Stimulated activated CD4-positive, alpha-beta T cell treated with anti-CD3 and anti-CD28 coated beads, Interleukin-4, amount 100 ng/mL, for 24 hours (primary cell): ENCODE measurements around the gene ATXN7L3.

ENCODE experiments used
- DNase-seq: peaks from one replicate; pipeline ENCODE4 v3.0.0-alpha.2; 2020

ATXN7L3 gene

GRCh38 chr17:44200478-44201155 is 933 bp upstream of the ATXN7L3 start:
- no peak for DNase-seq

DNA sequence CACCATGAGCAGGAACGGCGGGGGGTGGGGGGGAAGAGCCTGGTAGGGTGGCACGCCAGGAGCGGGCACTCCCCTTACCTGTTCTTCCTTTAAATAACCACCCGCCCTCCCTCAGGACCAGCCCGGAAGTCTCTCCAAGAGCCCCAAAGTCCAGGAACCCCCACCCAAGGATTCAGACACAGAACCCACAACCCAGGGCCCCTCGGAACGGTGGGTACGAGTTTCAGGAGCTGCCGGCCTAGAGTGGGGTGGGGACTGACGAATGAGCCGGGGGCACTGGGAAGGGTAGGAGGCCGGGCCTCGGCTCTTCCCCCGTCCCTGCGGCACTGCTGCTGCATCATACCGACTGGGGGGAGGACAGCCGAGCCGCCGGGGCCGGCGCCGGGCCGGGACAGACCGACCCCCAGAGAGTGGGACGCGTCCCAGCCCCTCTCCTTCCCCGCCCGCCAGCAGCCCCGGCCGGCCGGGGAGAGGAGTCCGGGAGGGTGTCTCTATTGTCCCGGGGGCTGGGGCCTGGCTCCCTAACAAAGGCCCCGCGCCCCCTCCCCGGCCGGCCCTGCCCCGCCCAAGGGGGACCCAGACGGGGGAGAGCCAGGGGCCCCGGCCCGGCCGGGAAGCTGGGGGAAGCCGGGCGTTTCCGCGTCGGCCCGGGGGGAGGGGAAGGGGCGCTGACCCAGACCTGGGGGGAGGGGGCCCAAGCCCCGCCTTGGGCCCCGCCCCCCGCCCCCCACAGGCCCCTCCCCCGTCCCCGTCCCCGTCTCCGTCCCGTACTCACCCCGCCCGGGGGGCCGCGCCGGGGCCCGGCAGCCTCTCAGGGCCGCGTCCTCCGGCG is 747 bp downstream of the ATXN7L3 start:
- DNase-seq, result peak; percentile 49

GRCh38 chr17:44197980-44198720 is 1.5 kb downstream of the ATXN7L3 start:
- DNase-seq, result peak; percentile 46

- DNase-seq, result no peak
Measured at GRCh38 chr17:44197107-44197506, 2.6 kb downstream of the ATXN7L3 start.

- no peak for DNase-seq
Measured at GRCh38 chr17:44193326-44194084, 6.2 kb downstream of the ATXN7L3 start.

DNA sequence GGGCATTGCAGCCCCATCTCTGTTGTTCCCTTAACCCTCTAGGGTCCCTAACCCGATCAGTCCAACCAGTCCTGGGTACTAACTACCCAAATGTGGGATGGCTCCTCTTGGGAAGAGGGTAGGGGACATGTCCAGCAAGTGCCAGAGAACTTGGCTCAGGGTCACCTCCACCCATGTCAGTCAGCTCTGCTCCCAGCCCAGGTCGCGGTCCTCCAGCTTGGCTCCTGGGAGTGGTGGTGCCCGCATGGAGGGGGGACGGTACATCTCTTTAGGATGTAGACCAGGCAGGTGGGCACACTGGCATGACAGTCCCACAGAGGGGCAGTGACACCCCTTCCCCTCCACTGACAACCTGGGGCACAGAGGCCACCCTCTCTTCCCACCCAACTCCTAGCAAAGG is 6.9 kb downstream of the ATXN7L3 start:
- no peak for DNase-seq

GRCh38 chr17:44191941-44192496 is 7.7 kb downstream of the ATXN7L3 start:
- no peak for DNase-seq

DNA sequence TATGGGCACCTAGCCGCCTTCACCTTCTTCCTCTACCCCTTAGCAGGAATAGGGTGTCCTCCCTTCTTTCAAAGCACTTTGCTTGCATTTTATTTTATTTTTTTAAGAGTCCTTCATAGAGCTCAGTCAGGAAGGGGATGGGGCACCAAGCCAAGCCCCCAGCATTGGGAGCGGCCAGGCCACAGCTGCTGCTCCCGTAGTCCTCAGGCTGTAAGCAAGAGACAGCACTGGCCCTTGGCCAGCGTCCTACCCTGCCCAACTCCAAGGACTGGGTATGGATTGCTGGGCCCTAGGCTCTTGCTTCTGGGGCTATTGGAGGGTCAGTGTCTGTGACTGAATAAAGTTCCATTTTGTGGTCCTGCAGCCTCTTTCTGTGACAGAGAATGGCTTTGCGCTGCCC is 8.3 kb downstream of the ATXN7L3 start:
- no peak for DNase-seq

GRCh38 chr17:44190481-44190880 is 9.2 kb downstream of the ATXN7L3 start:
- no peak for DNase-seq

DNA sequence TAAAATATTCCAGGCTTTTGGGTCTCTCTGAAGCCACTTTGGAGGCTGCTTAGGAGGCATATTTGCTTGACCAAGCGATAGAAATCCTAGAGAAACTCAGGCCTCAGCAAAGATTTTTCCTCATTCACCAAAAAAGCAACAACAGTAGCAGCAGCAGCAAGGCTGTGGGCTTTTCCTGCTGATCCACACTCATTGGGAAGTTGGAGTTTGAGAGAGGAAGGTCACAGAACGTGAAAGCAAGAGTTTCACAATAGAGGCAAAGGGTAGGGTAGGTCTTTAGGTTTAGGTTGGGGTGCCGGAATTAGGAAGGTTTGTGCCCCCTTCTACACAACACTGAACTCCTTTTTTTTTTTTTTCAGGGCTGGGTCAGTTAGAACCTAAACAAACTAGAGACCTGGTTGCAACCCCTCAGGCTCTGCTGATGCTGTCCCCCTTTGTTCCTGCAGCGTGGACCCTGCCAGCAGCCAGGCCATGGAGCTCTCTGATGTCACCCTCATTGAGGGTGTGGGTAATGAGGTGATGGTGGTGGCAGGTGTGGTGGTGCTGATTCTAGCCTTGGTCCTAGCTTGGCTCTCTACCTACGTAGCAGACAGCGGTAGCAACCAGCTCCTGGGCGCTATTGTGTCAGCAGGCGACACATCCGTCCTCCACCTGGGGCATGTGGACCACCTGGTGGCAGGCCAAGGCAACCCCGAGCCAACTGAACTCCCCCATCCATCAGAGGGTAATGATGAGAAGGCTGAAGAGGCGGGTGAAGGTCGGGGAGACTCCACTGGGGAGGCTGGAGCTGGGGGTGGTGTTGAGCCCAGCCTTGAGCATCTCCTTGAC is 10.9 kb downstream of the ATXN7L3 start:
- no peak for DNase-seq

DNA sequence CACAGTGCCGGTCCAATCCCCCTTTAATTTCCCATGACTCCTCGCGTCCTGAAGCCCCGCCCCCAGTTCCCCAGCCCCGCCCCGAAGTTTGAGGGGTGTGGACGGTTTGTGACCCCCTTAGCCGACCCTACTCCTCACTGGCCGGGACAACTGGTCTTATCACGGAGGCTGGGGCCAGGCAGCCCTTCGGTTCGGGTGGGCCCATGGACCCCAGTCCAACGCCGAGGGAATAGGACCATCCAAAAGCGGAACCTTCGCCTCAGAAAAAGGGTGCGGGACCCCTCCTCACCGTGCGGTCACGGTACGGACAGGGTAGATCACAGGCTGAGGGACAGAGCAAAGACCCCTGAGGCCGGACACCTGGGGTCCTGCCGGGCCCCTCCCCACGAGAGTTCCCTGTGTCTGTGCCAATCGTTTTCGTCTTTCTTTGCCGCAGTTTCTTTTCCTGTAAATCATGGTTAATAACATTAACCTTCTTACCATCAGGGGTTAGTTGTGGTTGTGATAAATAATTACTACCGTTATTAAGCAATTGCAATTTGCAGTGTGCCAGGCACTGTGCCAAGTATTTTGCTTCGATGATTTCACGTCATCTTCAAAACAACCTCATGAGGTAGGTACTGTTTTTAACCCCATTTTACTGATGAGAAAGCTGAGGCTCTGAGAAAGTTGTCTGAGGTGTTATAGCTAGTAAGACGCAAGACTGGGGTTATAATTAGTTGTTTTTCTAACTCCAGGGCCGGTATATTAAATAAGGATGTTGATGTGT is 12.4 kb downstream of the ATXN7L3 start:
- DNase-seq, result no peak

DNA sequence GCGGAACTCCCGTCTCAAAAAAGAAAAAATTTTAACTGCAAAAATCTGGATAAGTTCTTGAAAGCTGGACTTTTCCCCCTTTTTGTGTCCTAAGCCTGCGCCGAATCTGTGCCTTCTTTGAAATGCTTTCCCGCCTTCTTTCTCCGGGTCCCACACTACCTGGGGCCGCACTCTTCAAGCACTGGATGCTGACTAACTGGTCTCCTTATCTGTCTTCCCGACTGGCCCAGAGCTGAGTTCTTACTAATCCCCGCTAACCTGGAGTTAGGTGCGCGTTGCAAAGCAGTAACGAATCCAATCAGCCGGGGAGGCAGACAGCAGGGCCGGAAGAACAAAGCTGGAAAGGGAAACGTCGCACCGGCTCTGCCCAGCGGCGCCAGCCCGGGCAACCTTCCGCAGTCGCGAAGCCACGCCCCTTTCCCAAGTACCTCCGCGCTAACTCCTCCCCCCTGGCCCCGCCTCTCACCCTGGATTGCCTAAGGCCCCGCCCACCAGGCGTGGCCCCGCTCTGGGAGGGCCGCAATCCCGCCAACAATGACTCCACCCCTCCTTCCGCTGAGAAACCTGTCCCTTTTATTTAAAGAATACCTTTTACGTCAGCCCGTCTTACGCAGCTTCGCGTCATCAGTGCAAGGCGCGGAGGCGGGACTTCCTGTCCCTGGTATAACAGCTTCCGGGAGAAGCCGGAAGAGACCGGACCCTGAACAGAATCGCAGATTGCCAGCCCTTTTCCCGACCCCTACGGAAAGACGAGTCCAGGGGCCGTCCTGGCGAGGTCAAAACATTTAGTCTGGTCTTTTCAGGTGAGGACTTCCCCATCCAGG is 13.2 kb downstream of the ATXN7L3 start, which contains the start of gene TMUB2:
Gene TMUB2 (plus strand): TSS at position 666 of the 824 bp plus-strand sequence. CDS start 737 bp downstream, outside the sequence.
- DNase-seq, result peak; percentile 99

- no peak for DNase-seq
Measured at GRCh38 chr17:44184212-44184810, 15.4 kb downstream of the ATXN7L3 start.

- no peak for DNase-seq
Measured at GRCh38 chr17:44183024-44183423, 16.7 kb downstream of the ATXN7L3 start.

GRCh38 chr17:44178133-44178532 is 21.6 kb downstream of the ATXN7L3 start:
- DNase-seq, result no peak

- DNase-seq, result no peak
Measured at GRCh38 chr17:44177640-44178039, 22.0 kb downstream of the ATXN7L3 start.

DNA sequence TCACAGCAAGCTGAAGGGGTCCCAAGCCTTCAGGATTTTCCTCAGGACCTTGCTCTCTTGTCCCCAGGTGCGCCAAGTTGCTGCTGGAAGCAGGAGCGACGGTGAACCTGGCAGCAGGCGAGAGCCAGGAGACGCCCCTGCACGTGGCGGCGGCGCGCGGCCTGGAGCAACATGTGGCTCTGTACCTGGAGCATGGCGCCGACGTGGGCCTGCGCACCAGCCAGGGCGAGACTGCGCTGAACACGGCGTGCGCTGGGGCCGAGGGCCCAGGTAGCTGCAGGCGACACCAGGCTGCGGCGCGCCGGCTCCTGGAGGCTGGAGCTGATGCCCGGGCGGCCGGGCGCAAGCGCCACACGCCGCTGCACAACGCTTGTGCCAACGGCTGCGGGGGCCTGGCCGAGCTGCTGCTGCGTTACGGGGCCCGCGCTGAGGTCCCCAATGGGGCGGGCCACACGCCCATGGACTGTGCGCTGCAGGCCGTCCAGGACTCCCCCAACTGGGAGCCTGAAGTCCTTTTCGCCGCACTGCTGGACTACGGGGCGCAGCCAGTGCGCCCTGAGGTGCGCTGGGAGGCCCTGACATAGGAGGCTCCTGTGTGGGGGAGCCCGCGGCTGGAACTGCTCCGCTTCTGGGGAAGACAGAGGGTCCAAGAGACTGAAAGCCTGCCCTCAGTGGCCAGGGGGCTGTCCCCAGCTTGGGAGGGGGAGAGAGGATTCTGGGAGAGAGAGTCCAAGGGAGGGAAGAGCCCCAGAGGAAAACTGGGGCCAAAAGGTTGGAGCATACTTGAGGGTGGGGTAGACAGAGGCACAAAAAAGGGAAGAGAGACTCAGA is 22.8 kb downstream of the ATXN7L3 start:
- no peak for DNase-seq

DNA sequence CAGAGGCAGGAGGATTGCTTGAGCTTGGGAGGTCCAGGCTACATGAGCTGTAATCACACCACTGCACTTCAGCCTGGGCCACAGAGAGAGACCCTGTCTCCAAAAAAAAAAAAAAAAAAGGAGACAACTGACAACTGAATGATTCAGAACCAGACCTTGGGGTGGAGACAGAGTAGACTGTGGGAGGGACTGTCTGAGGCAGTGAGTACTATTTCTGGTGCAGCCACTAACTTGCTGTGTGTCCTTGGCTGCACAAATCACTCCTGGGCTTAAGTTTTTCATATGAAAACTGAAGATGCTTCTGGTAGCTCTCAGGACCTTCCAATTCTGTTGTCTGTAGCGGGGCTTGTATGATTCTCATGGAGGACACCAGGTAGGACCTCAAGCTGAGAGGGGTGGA is 23.4 kb downstream of the ATXN7L3 start:
- DNase-seq, result no peak
